H9 (cell line): Measurements from ENCODE around the gene CAMTA1. TPM values are rescaled to one million over a fixed set of nuclear protein-coding genes. Genes with fewer than 3 reads are reported as not detected.

Experiments
- DNase-seq: peaks from one replicate; pipeline ENCODE4 v3.0.0-alpha.2; 2017
- H2AFZ ChIP-seq: one replicate; pipeline ENCODE4 v1.6.1; 2013; ENCODE audit warnings: mild to moderate bottlenecking, low read length, control low read depth, moderate library complexity
- H2AK5ac ChIP-seq: 2 replicates; pipeline ENCODE4 v1.6.1; 2013; ENCODE audit warnings: low read length, control low read depth, mixed read lengths; ENCODE audit not compliant: insufficient read length
- H2BK120ac ChIP-seq: one replicate; pipeline ENCODE4 v1.6.1; 2013; ENCODE audit warnings: low read depth, mild to moderate bottlenecking, low read length, control low read depth, inconsistent platforms; ENCODE audit not compliant: poor library complexity, severe bottlenecking
- H2BK12ac ChIP-seq: 2 replicates; pipeline ENCODE4 v1.6.1; 2013; ENCODE audit warnings: low read length, control low read depth, mixed read lengths, low read depth; ENCODE audit not compliant: insufficient read length
- H2BK15ac ChIP-seq: 2 replicates; pipeline ENCODE4 v1.6.1; 2013; ENCODE audit warnings: low read depth, low read length, control low read depth
- H2BK20ac ChIP-seq: one replicate; pipeline ENCODE4 v1.6.1; 2013; ENCODE audit warnings: low read depth, mild to moderate bottlenecking, low read length, control low read depth, inconsistent platforms; ENCODE audit not compliant: poor library complexity, severe bottlenecking
- H2BK5ac ChIP-seq: 2 replicates; pipeline ENCODE4 v1.6.1; 2013; ENCODE audit warnings: low read length, control low read depth, mixed read lengths; ENCODE audit not compliant: insufficient read length
- H3K14ac ChIP-seq: 2 replicates; pipeline ENCODE4 v1.6.1; 2013; ENCODE audit warnings: low read length, control low read depth; ENCODE audit not compliant: insufficient read depth
- H3K18ac ChIP-seq: 2 replicates; pipeline ENCODE4 v1.6.1; 2013; ENCODE audit warnings: low read depth, mild to moderate bottlenecking, mixed read lengths, low read length, control low read depth; ENCODE audit not compliant: insufficient read length
- H3K23ac ChIP-seq: 2 replicates; pipeline ENCODE4 v1.6.1; 2013; ENCODE audit warnings: low read length, control low read depth, mixed read lengths, low read depth; ENCODE audit not compliant: insufficient read length
- H3K23me2 ChIP-seq: 2 replicates; pipeline ENCODE4 v1.6.1; 2013; ENCODE audit warnings: low read depth, mild to moderate bottlenecking, mixed read lengths, low read length, control low read depth; ENCODE audit not compliant: insufficient read length, poor library complexity, severe bottlenecking
- H3K27ac ChIP-seq: 2 replicates; pipeline ENCODE4 v1.5.1; 2013; ENCODE audit warnings: low read length, control low read depth, mixed read lengths, low read depth; ENCODE audit not compliant: insufficient read length
- H3K27me3 ChIP-seq: 2 replicates; pipeline ENCODE4 v1.6.1; 2013; ENCODE audit warnings: low read length, control low read depth, inconsistent platforms; ENCODE audit not compliant: insufficient read depth
- H3K4ac ChIP-seq: 2 replicates; pipeline ENCODE4 v1.6.1; 2013; ENCODE audit warnings: low read depth, mild to moderate bottlenecking, control low read depth, inconsistent platforms, low read length, moderate library complexity
- H3K4me1 ChIP-seq: 2 replicates; pipeline ENCODE4 v1.6.1; 2013; ENCODE audit warnings: low read length, control low read depth, inconsistent platforms; ENCODE audit not compliant: insufficient read depth
- H3K4me2 ChIP-seq: 2 replicates; pipeline ENCODE4 v1.6.1; 2013; ENCODE audit warnings: low read length, control low read depth, mixed read lengths; ENCODE audit not compliant: insufficient read length, insufficient read depth
- H3K56ac ChIP-seq: 2 replicates; pipeline ENCODE4 v1.6.1; 2013; ENCODE audit warnings: low read depth, mild to moderate bottlenecking, mixed read lengths, low read length, control low read depth; ENCODE audit not compliant: insufficient read length
- H3K79me1 ChIP-seq: 2 replicates; pipeline ENCODE4 v1.6.1; 2013; ENCODE audit warnings: low read depth, mild to moderate bottlenecking, moderate library complexity, low read length, control low read depth, inconsistent platforms; ENCODE audit not compliant: insufficient read depth, poor library complexity, severe bottlenecking
- H3K79me2 ChIP-seq: 2 replicates; pipeline ENCODE4 v1.6.1; 2013; ENCODE audit warnings: low read length, control low read depth, inconsistent platforms; ENCODE audit not compliant: insufficient read depth
- H3K9ac ChIP-seq: 2 replicates; pipeline ENCODE4 v1.6.1; 2013; ENCODE audit warnings: low read length, control low read depth, mixed read lengths; ENCODE audit not compliant: insufficient read length; ENCODE audit errors: extremely low read depth
- H3K9me3 ChIP-seq: one replicate; pipeline ENCODE4 v1.6.1; 2013; ENCODE audit warnings: low read depth, low read length, inconsistent platforms; ENCODE audit not compliant: control insufficient read depth
- H3T11ph ChIP-seq: one replicate; pipeline ENCODE4 v1.6.1; 2013; ENCODE audit warnings: mild to moderate bottlenecking, low read length, control low read depth, inconsistent platforms
- H4K20me1 ChIP-seq: one replicate; pipeline ENCODE4 v1.6.1; 2013; ENCODE audit not compliant: control insufficient read depth, insufficient read length, insufficient read depth
- H4K5ac ChIP-seq: 2 replicates; pipeline ENCODE4 v1.6.1; 2013; ENCODE audit warnings: low read depth, mild to moderate bottlenecking, mixed read lengths, low read length, control low read depth; ENCODE audit not compliant: insufficient read length
- H4K8ac ChIP-seq: replicated peaks from 2 replicates; pipeline ENCODE4 v1.6.1; 2013; ENCODE audit warnings: low read length, control low read depth, mixed read lengths, low read depth; ENCODE audit not compliant: insufficient read length
- H4K91ac ChIP-seq: 2 replicates; pipeline ENCODE4 v1.6.1; 2013; ENCODE audit warnings: low read depth, mild to moderate bottlenecking, moderate library complexity, mixed read lengths, low read length, control low read depth; ENCODE audit not compliant: insufficient read length
- H3K27ac Mint-ChIP-seq, 3 experiments: 2 replicates in 2 of 3; 3 replicates in 1 of 3; pipeline ENCODE4 v1.8.0; 2020 to 2021; ENCODE audit warnings: mixed read lengths in 3 of 3, mild to moderate bottlenecking in 1 of 3, moderate library complexity in 1 of 3
- H3K27me3 Mint-ChIP-seq: 2 replicates; pipeline ENCODE4 v1.8.0; 2021; ENCODE audit warnings: low read depth, mild to moderate bottlenecking, moderate library complexity, mixed read lengths
- H3K36me3 Mint-ChIP-seq, 3 experiments: 2 replicates in 2 of 3; 3 replicates in 1 of 3; pipeline ENCODE4 v1.8.0; 2020 to 2021; ENCODE audit warnings: low read depth in 3 of 3, mixed read lengths in 3 of 3; ENCODE audit not compliant: insufficient read depth in 1 of 3
- H3K4me1 Mint-ChIP-seq, 2 experiments: 2 replicates each; pipeline ENCODE4 v1.8.0; 2020; ENCODE audit warnings: mixed read lengths in 2 of 2
- H3K4me3 Mint-ChIP-seq, 2 experiments: 2 replicates in 1 of 2; 3 replicates in 1 of 2; pipeline ENCODE4 v1.8.0; 2020 to 2021; ENCODE audit warnings: mild to moderate bottlenecking in 2 of 2, mixed read lengths in 2 of 2, moderate library complexity in 1 of 2
- H3K9me3 Mint-ChIP-seq, 2 experiments: 2 replicates in 1 of 2; 3 replicates in 1 of 2; pipeline ENCODE4 v1.8.0; 2020; ENCODE audit warnings: mild to moderate bottlenecking in 2 of 2, mixed read lengths in 2 of 2, moderate library complexity in 1 of 2
- WGBS: extraction: QIAGEN DNeasy Blood & Tissue Kit; methylation state at CpG from one replicate; pipeline ENCODE4 v1.1.7; 2013; ENCODE audit warnings: missing lambda C conversion rate, low lambda C conversion rate, mixed read lengths; ENCODE audit not compliant: insufficient read length; ENCODE audit errors: extremely low coverage; 5-methylcytosine and 5-hydroxymethylcytosine counted together
- total RNA-seq: library from RNA; stranded (reverse); gene quantifications from 2 replicates; pipeline ENCODE4 v1.2.1, GENCODE V29; 2021
- TF ChIP-seq, protein P1 (sequence below): fragments of 200-600 bp; sonication (generic); conservative IDR thresholded peaks from 3 replicates; pipeline ENCODE4 v1.8.0; 2021; ENCODE audit warnings: antibody characterized with exemption, mild to moderate bottlenecking

The CAMTA1 gene
- total RNA-seq, 1 experiment from 2014 or later: 115 TPM

- no peak overlapping the region for H3K9ac ChIP-seq
- H2BK12ac ChIP-seq: no peak overlapping the region
Measured at GRCh38 chr1:7019510-7019909, 234.3 kb downstream of the CAMTA1 start.

More at GRCh38 chr1:7019510-7019909, 234.3 kb downstream of the CAMTA1 start:
- Histone ChIP-seq H3K4me2 (no peak overlapping the region), H4K91ac (no peak overlapping the region), H3K4ac (no peak overlapping the region), H3K79me2 (no peaks in the 10 kb centered on the region), H2BK15ac (no peak overlapping the region), H4K20me1 (no peaks in the 10 kb centered on the region), H4K8ac (no peak overlapping the region), H2BK5ac (no peak overlapping the region), H3K14ac (no peak overlapping the region), H2AFZ (no peak overlapping the region), H3K4me1 (peaks cover 3% of the 10 kb centered on the region), H2BK20ac (no peak overlapping the region), H2BK120ac (no peak overlapping the region), H3K27ac (no peak overlapping the region), H3K79me1 (no peaks in the 10 kb centered on the region), H3K56ac (no peak overlapping the region), H2AK5ac (no peak overlapping the region), H3K27me3 (no peaks in the 10 kb centered on the region), H3K9me3 (no peaks in the 10 kb centered on the region), H3K18ac (no peak overlapping the region), H3K23me2 (no peaks in the 10 kb centered on the region), H3T11ph (no peak overlapping the region), H3K23ac (no peak overlapping the region), H4K5ac (no peak overlapping the region)
- Mint-ChIP-seq H3K4me1 (peaks cover 9 to 13% of the 10 kb centered on the region in 2 experiments), H3K4me3 (no peak overlapping the region), H3K27ac (no peak overlapping the region), H3K27me3 (peaks cover 4% of the 10 kb centered on the region), H3K9me3 (no peaks in the 10 kb centered on the region), H3K36me3 (no peaks in the 10 kb centered on the region)
- no peak for DNase-seq
- TF ChIP-seq, protein P1, sequence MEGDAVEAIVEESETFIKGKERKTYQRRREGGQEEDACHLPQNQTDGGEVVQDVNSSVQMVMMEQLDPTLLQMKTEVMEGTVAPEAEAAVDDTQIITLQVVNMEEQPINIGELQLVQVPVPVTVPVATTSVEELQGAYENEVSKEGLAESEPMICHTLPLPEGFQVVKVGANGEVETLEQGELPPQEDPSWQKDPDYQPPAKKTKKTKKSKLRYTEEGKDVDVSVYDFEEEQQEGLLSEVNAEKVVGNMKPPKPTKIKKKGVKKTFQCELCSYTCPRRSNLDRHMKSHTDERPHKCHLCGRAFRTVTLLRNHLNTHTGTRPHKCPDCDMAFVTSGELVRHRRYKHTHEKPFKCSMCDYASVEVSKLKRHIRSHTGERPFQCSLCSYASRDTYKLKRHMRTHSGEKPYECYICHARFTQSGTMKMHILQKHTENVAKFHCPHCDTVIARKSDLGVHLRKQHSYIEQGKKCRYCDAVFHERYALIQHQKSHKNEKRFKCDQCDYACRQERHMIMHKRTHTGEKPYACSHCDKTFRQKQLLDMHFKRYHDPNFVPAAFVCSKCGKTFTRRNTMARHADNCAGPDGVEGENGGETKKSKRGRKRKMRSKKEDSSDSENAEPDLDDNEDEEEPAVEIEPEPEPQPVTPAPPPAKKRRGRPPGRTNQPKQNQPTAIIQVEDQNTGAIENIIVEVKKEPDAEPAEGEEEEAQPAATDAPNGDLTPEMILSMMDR: no peak
- no CpG with 5 or more reads among the region's 9 CpGs for WGBS
